ENCODE measurements around the gene PNPLA7.
"Not testable (repeated sequence)": the region's sequence is repeated elsewhere in the genome, so short reads cannot be mapped to it uniquely, and the experiment has no call there.

Gene PNPLA7

GRCh38 chr9:137550231-137550621, at the start of gene PNPLA7:
PNPLA7 (minus strand) TSS chr9:137550402; CDS start chr9:137550197, 205 bp downstream.
- FAIRE-seq (no peak), DNase-seq (ENCODE audit: low spot score) (peak; percentile 78)

DNA sequence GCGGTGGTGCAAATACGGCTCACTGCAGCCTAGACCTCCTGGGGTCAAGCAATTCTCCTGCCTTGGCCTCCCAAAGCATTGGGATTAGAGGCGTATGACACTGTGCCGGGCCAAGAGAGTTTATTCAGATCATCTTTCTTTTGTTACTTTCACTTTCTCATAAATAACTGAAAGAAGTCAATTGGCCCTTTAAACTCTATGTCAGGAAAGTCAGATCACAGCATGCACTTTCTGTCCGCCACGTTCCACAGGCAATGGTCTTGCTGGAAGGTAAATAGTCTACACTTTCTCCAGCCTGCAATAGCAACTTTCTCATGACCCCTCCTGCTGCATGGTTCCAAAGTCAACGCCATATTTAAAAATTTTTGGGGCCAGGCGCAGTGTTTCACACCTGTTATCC, 48.7 kb upstream of the PNPLA7 start:
- DNase-seq (ENCODE audit: low spot score) (no peak), FAIRE-seq (no peak)

GRCh38 chr9:137596577-137596976, 46.4 kb upstream of the PNPLA7 start:
- not testable (repeated sequence) for FAIRE-seq

GRCh38 chr9:137593176-137593575, 43.0 kb upstream of the PNPLA7 start:
- no peak for FAIRE-seq
- no peak for DNase-seq (ENCODE audit: low spot score)

More at GRCh38 chr9:137596577-137596976, 46.4 kb upstream of the PNPLA7 start:
- DNase-seq (ENCODE audit: low spot score) = not testable (repeated sequence)

DNA sequence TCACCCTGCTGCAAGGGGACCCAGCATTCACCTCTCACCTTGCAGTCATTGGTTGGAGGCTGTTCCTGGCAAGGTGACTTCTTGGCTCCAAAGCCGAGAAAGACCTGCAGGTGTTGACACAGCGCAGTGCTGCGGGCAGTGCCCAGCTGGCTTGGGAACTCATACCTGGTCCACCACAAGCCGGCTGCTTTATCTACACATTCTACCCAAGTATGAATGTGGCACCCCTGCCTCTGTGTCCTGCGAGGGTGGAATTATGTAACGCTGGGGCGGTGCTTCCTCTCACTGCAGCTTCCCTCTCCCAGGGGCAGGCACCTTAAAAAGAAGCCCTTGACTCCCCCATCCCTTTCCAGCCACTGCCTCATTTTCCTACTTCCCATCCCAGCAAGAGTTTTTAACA, 42.6 kb upstream of the PNPLA7 start:
- no peak for FAIRE-seq
- no peak for DNase-seq (ENCODE audit: low spot score)

GRCh38 chr9:137590469-137591383, 40.5 kb upstream of the PNPLA7 start, which contains the start of gene ZMYND19:
ZMYND19 (minus strand) TSS chr9:137590512; CDS start chr9:137590263, 249 bp downstream.
- peak; percentile 99 for DNase-seq (ENCODE audit: low spot score)
- FAIRE-seq = peak; percentile 85

GRCh38 chr9:137590123-137590468, 39.9 kb upstream of the PNPLA7 start:
- FAIRE-seq = no peak

DNA sequence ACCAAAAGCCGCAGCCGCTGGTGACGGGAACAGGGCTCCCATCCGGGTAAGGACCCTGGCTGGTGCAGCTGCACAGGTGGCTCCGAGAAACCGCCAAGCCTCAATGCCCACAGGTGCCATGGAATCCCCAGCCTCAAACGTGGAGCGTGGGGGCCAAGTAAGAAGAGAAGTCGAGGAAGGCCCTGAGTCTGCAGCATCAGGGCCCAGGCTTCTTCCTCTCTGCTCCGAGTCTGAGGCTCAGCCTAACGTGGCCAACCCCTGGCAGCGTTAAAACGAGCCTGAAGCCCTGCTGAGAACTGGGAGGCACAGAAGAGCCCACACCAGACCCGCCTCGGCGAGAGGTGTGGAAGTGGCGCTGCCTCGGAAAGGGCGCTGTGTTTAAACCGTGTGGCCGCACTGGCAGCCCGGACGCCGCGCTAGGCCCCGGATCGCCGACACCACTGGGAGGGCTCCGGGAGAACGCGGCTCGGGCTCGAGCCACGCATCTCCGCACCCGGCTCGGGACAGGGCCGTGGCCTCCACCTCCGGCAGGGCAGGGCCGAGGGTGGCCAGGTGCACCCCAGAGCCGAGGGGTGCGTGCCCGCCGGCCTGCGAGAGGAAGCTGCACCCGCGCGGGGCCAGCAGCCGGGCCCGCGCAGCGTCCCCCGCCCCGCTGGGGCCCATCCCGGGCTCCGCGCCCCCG, 39.4 kb upstream of the PNPLA7 start:
- FAIRE-seq (no peak), DNase-seq (ENCODE audit: low spot score) (no peak)

More at GRCh38 chr9:137590123-137590468, 39.9 kb upstream of the PNPLA7 start:
- peak; percentile 26 for DNase-seq (ENCODE audit: low spot score)

GRCh38 chr9:137588891-137589290, 38.7 kb upstream of the PNPLA7 start:
- DNase-seq (ENCODE audit: low spot score) = no peak
- no peak for FAIRE-seq

- no peak for FAIRE-seq
Measured at GRCh38 chr9:137588311-137588710, 38.1 kb upstream of the PNPLA7 start.

DNA sequence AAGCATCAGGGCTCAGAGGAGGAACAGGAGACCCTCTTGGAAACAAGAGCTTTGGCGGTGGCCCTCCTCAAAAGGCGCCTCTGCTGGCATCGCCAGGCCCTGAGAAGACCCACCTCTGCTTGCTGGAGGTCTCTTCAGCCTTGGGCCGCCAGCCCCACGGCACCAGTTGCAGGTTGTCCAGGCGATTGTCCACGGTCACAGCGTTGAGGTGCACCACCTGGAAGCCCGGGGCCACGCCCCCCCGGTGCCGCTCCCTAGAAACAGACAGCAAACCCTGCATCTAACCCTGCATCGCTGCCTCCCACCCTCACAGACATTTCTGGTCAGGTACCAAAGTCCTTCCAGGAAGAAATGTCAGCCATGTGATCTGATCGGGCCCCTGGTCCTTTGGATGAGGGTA, 36.7 kb upstream of the PNPLA7 start:
- DNase-seq (ENCODE audit: low spot score) = no peak
- FAIRE-seq = no peak

More at GRCh38 chr9:137588311-137588710, 38.1 kb upstream of the PNPLA7 start:
- DNase-seq (ENCODE audit: low spot score) = no peak

DNA sequence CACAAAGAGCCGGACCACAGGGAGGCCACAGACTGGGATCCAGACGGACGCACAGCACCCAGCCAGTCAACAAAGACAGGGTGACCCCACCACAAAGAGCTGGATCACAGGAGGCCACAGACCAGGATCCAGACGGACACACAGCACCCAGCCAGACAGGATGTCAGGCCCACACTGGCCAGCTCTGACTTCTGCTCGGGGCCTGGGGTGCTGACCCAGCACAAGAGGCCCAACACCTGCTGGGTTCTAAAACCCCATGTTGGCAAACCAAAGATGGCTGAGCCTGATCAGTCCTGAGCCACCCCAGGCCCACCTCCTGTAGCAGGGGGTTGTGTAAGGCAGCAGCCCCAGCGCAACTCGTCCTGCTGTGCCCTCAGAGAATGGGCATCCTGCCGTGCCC, 33.8 kb upstream of the PNPLA7 start:
- FAIRE-seq = no peak
- DNase-seq (ENCODE audit: low spot score) = no peak

DNA sequence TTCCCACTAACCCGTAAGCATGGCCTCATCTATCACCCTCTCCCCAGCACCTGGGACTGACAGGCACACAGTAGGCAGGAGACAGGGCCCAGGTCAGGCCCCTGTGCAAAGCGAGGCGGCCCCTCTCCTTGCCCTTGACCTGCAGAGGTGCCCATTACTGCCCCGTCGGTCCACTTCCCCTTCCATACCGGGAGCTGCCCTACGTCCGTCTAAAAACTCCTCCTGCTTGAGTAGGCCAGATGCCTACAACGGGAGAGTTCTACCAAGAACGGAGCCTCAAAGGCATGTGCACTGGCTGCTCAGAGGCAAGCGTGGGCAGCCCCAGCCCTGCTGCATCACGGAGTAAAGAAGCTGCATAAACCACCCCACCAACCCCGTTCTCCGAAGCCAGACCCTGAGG, 33.1 kb upstream of the PNPLA7 start:
- DNase-seq (ENCODE audit: low spot score) (no peak), FAIRE-seq (no peak)

- FAIRE-seq (no peak), DNase-seq (ENCODE audit: low spot score) (no peak)
Measured at GRCh38 chr9:137582286-137582860, 32.2 kb upstream of the PNPLA7 start.

DNA sequence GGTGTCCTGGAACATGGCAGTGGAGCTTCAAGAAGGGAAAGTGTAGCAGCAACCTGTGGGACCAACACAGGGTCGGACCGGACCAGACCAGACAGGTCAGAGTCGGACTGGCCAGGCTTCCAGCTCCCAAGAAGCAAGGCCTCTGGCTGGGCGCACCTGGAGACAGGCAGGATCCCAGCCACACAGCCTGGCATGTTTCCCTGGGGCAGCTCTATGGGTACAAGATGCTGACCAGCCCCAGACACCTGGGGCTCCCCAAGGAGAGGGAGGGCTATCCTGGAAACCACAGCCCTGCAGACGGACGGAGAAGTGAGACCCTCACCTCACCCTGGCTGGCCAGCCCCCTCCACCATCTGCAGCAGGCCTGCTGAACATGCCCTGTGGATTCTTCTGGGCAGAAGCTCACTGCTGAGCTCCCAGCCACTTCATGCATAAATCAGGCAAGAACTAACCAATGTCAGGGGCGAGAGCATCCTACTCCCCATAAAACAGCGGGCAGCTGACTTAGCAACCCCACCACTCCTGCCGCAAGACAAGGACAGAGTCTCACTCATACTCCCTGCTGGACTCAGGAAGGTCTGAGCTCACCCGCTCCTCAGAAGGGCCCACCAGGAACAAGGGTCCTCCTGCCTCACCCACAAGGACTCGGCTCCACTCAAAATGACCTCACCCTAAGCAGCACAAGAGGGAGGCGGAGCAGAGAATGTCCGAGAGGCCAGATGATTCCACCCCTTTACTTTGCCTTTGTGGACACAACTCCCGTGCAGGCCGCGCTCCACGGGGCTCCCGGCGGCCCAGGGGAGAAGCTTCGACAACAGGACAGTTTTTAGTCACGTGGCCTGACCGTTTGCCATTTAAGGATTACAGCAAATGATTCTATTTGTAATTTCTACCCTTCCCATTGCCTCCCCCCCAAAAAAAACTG, 31.4 kb upstream of the PNPLA7 start:
- FAIRE-seq (no peak), DNase-seq (ENCODE audit: low spot score) (no peak)

GRCh38 chr9:137580954-137581322, 30.7 kb upstream of the PNPLA7 start:
- no peak for DNase-seq (ENCODE audit: low spot score)
- FAIRE-seq = no peak

DNA sequence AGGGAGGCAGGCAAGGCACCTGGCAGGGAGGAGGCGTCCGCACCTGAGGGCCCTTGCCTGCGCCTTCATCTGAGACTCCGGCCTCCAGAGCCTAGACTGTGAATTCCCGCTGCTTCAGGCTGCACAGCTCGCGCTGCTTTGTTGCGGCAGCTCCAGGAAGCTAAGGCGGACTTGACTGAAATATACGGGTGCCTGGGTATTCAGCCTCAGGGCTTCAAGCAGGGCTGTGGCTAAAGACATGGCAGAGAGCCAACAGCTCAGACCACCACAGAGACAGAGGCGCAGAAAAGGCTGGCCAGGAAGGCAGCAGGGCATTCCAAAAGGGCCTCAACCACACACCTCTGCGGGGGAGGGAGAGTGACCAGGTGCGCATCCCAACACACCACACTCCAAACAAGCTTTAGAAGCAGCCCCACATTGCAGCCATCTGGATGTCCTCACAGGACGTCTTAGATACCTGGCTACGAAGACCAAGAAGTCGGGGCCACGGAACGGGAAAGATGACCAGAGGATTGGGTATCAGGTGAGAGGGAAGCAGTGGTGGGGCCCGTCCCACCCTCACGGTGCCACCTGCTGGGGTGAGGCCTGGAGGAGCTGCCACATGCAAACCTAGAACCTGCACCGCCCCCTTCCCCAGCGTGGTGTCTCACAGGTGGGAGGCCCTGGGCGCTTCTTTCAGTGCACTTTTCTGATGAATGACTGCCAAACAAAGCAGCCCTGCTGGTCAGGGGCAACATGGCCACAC, 30.2 kb upstream of the PNPLA7 start:
- no peak for DNase-seq (ENCODE audit: low spot score)
- no peak for FAIRE-seq

DNA sequence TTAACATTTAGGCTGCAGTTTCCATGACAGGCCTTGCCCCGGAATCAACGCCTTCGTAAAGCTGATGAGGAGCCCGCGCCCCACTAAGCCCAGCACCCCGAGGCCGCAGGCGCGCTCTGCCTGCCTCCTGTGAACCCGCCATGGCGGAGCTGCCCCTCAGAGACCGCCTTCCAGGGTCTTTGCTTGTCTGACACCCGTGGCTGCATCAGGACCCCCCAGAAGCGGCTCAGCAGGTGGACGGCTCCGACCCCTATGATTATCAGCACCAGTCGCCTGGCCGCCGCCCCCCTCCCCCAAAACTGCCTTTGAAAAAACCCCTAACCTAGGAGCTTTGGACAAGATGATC, 29.0 kb upstream of the PNPLA7 start:
- DNase-seq (ENCODE audit: low spot score) (no peak), FAIRE-seq (no peak)

DNA sequence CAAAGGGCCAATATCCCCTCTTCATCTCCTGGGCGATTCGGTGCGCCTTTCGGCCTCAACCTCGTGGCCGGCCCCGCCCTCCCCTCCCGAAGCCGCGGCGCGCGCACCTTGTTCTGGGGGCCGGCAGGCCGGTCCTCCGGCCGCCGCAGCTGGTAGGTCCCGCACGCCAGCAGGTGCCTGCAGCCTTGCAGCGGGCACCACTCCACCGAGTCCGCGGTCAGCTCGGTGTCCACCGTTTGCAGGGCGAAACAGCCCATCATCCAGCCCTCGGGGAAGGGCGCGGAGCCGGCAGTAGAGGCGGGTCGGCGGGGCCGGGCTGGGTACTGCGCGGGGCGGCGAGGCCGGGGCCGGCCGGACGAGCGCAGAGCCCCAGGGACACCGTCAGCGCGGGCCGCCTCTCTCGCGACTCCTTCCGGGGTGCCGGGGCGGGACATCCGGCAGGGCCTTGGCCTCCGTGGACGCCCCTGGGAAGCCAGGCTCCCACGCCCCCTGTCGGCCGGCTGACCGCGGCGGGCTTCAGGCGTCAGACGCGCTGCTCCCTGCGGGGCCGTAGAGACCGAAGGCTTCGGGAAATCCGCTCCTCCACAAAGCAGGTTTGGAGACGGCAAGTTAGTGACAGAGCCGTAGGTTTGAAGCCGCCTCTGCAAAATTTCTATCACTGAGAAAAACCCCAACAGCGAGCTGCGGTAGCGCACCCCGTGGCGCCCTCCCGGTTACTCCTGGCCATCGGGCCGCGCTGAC, 28.5 kb upstream of the PNPLA7 start, which contains the start of gene DPH7:
Gene DPH7 (minus strand): TSS at position 408 of the 741 bp plus-strand sequence. CDS start 148 bp downstream, at position 260.
- FAIRE-seq (peak; percentile 13), DNase-seq (ENCODE audit: low spot score) (peak; percentile 98)
